GM19468 (cell line): ENCODE data around the gene LMNA.
"Not testable (repeated sequence)": the region's sequence is repeated elsewhere in the genome, so short reads cannot be mapped to it uniquely, and the experiment has no call there.

Source experiments
- ATAC-seq: cut with Tn5 transposase; IDR thresholded peaks from one replicate; pipeline ENCODE4 v1.9.1; 2021; ENCODE audit warnings: mild to moderate bottlenecking, moderate library complexity, moderate number of reproducible peaks; ENCODE audit not compliant: unreplicated experiment; ENCODE audit errors: extremely low read depth

LMNA gene

GRCh38 chr1:156186347-156187177 is 72.1 kb downstream of the LMNA start:
- not testable (repeated sequence) for ATAC-seq
